Duodenal mucosa (tissue), 2 donors: Measurements from ENCODE around the gene TIA1.
"Not testable (repeated sequence)": the region's sequence is repeated elsewhere in the genome, so short reads cannot be mapped to it uniquely, and the experiment has no call there.

Source experiments
- H3K27ac ChIP-seq: one replicate; pipeline ENCODE4 v1.7.0; 2013; ENCODE audit warnings: low read depth, low read length
- H3K27me3 ChIP-seq, 2 donors: one replicate each; pipeline ENCODE4 v1.7.0; 2013; ENCODE audit warnings: low read length in 2 of 2, control low read depth in 1 of 2; ENCODE audit not compliant: insufficient read depth in 2 of 2, control insufficient read depth in 1 of 2
- H3K36me3 ChIP-seq, 2 donors: one replicate each; pipeline ENCODE4 v1.7.0; 2013; ENCODE audit warnings: low read length in 2 of 2, control low read depth in 1 of 2; ENCODE audit not compliant: insufficient read depth in 2 of 2, control insufficient read depth in 1 of 2
- H3K4me1 ChIP-seq, 2 donors: one replicate each; pipeline ENCODE4 v1.7.0; 2013; ENCODE audit warnings: low read length in 2 of 2, control low read depth in 1 of 2; ENCODE audit not compliant: insufficient read depth in 2 of 2, control insufficient read depth in 1 of 2
- H3K4me3 ChIP-seq, 2 donors: one replicate each; pipeline ENCODE4 v1.7.0; 2013; ENCODE audit warnings: low read length in 2 of 2, low read depth in 1 of 2
- H3K9ac ChIP-seq, 2 donors: one replicate each; pipeline ENCODE4 v1.7.0; 2013; ENCODE audit warnings: low read length in 2 of 2, low read depth in 1 of 2
- H3K9me3 ChIP-seq, 2 donors: one replicate each; pipeline ENCODE4 v1.7.0; 2013; ENCODE audit warnings: low read length in 2 of 2, control low read depth in 1 of 2; ENCODE audit not compliant: control insufficient read depth in 1 of 2

The TIA1 gene

DNA sequence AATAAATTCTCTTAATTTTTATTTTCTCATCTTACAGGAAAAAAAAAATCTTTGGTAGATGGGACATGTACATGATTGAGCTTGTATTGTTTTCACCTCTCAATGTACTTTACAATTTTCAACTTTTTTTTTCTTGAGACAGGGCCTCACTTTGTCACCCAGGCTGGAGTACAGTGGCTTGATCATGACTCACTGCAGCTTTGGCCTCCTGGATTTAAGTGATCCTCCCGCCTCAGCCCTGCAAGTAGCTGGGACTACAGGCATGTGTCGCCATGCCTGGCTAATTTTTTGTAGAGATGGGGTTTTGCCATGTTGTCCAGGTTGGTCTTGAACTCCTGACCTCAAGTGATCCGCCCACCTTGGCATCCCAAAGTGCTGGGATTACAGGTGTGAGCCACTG, 25.1 kb downstream of the TIA1 start:
- not testable (repeated sequence) for H3K9ac ChIP-seq, H3K4me1 ChIP-seq, H3K9me3 ChIP-seq, H3K27ac ChIP-seq, H3K27me3 ChIP-seq, H3K4me3 ChIP-seq
- peaks cover 26 to 82% of the 10 kb centered on the region in 2 donors for H3K36me3 ChIP-seq

DNA sequence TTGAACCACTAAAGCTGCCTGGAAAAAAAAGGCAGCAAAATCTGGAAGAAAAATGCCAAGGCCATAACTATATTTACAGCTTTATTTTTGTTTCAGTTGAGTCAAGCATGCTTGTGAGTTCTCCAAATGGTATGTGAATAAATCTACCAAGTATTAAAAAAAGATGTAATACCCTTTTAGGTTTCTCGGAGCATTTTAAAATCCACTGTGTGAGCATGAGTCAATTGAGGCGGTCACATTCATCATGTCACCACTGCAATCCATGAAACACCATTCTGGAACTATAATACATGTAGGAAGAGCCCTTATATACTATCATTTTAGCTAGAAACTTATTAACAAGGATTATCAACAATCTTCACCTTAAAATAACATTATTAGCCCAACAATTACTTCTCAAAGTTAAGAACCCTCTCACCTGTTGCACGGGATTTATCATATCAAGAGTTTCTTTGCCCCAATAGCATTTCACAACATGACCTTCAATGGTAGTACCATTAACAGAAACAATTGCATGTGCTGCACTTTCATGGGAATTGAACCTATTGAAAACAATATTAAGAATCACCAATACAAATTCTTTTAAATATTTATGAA, 33.4 kb downstream of the TIA1 start:
- Histone ChIP-seq H3K4me1 (no peaks in the 10 kb centered on the region), H3K36me3 (peaks cover 35 to 80% of the 10 kb centered on the region in 2 donors), H3K9ac (no peak overlapping the region), H3K27ac (no peak overlapping the region), H3K9me3 (no peaks in the 10 kb centered on the region), H3K4me3 (no peak overlapping the region), H3K27me3 (no peaks in the 10 kb centered on the region)

- no peak overlapping the region for H3K4me3 ChIP-seq
- no peaks in the 10 kb centered on the region for H3K4me1 ChIP-seq
- H3K27me3 ChIP-seq: no peaks in the 10 kb centered on the region
- no peak overlapping the region for H3K9ac ChIP-seq
- H3K9me3 ChIP-seq: no peaks in the 10 kb centered on the region
- no peak overlapping the region for H3K27ac ChIP-seq
- peaks cover 40 to 73% of the 10 kb centered on the region in 2 donors for H3K36me3 ChIP-seq
These were observed 34.1 kb downstream of the TIA1 start for GRCh38 chr2:70214365-70214764.

DNA sequence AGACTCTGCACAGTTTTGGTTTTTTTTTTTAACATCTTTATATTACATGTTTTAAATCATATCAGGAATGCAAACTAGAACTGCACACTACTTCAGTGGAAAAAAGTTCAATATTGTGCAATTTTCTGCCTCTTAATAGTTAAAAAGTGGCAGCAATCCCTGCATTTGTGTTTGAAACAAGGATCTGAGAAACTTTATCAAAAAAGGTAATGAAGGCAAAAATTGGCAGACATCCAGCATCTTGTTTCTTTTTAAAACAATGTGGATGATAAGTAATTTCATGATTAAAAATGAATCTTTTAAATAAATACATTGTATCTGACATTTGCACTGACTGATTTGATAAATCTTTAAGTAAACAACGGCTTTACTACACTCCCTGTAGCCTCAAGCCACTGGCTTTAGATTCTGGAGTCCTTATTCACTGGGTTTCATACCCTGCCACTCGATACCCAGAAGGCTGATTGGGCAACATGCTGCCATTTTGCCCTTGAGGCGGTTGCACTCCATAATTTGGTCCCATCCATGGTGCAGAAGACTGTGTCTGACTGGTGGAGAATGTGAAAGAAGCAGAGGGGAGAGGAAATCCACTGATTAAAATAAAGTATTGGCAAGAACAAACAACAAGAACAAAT, 36.0 kb downstream of the TIA1 start:
- no peak overlapping the region for H3K4me3 ChIP-seq
- no peaks in the 10 kb centered on the region for H3K4me1 ChIP-seq
- H3K27ac ChIP-seq: no peak overlapping the region
- H3K9me3 ChIP-seq: no peaks in the 10 kb centered on the region
- H3K36me3 ChIP-seq: peaks cover 28 to 55% of the 10 kb centered on the region in 2 donors
- H3K9ac ChIP-seq: no peak overlapping the region
- no peaks in the 10 kb centered on the region for H3K27me3 ChIP-seq

- Histone ChIP-seq H3K9ac (no peak overlapping the region), H3K36me3 (peaks cover 28 to 47% of the 10 kb centered on the region in 2 donors), H3K27ac (no peak overlapping the region), H3K27me3 (no peaks in the 10 kb centered on the region), H3K9me3 (no peaks in the 10 kb centered on the region), H3K4me3 (no peak overlapping the region), H3K4me1 (no peaks in the 10 kb centered on the region)
These were observed 36.8 kb downstream of the TIA1 start for GRCh38 chr2:70211595-70211994.

- Histone ChIP-seq H3K4me1 (peaks cover 0 to 3% of the 10 kb centered on the region in 2 donors), H3K36me3 (no peaks in the 10 kb centered on the region), H3K4me3 (no peak overlapping the region), H3K9me3 (no peaks in the 10 kb centered on the region), H3K27ac (no peak overlapping the region), H3K27me3 (no peaks in the 10 kb centered on the region), H3K9ac (no peak overlapping the region)
These were observed 44.0 kb downstream of the TIA1 start for GRCh38 chr2:70204452-70204851.

GRCh38 chr2:70203086-70203485, 45.3 kb downstream of the TIA1 start:
- no peaks in the 10 kb centered on the region for H3K27me3 ChIP-seq
- no peak overlapping the region for H3K9ac ChIP-seq
- H3K4me3 ChIP-seq: no peak overlapping the region
- H3K27ac ChIP-seq: no peak overlapping the region
- peaks cover 0 to 3% of the 10 kb centered on the region in 2 donors for H3K4me1 ChIP-seq
- H3K36me3 ChIP-seq: no peaks in the 10 kb centered on the region
- H3K9me3 ChIP-seq: no peaks in the 10 kb centered on the region

- Histone ChIP-seq H3K9me3 (no peaks in the 10 kb centered on the region), H3K9ac (no peak overlapping the region), H3K27me3 (no peaks in the 10 kb centered on the region), H3K36me3 (no peaks in the 10 kb centered on the region), H3K4me3 (no peak overlapping the region), H3K4me1 (peaks cover 0 to 3% of the 10 kb centered on the region in 2 donors), H3K27ac (no peak overlapping the region)
These were observed 46.1 kb downstream of the TIA1 start for GRCh38 chr2:70202236-70202806.

GRCh38 chr2:70201831-70202230, 46.6 kb downstream of the TIA1 start:
- Histone ChIP-seq H3K27me3 (no peaks in the 10 kb centered on the region), H3K9me3 (no peaks in the 10 kb centered on the region), H3K27ac (no peak overlapping the region), H3K4me1 (peaks cover 0 to 3% of the 10 kb centered on the region in 2 donors), H3K9ac (no peak overlapping the region), H3K36me3 (no peaks in the 10 kb centered on the region), H3K4me3 (no peak overlapping the region)

- Histone ChIP-seq H3K9me3 (no peaks in the 10 kb centered on the region), H3K4me1 (peaks cover 0 to 3% of the 10 kb centered on the region in 2 donors), H3K27ac (no peak overlapping the region), H3K4me3 (no peak overlapping the region), H3K36me3 (no peaks in the 10 kb centered on the region), H3K9ac (no peak overlapping the region), H3K27me3 (no peaks in the 10 kb centered on the region)
These were observed 47.1 kb downstream of the TIA1 start for GRCh38 chr2:70201225-70201768.
